Left colon (tissue), 2 donors: ENCODE results near the gene MS4A15. TPM values are rescaled to one million over a fixed set of nuclear protein-coding genes. Genes with fewer than 3 reads are reported as not detected.

Experiments used
- ATAC-seq: fragments of 200-7000 bp; cut with Tn5 transposase; one replicate; pipeline ENCODE4 v1.9.1; 2020; ENCODE audit warnings: mild to moderate bottlenecking, moderate library complexity
- DNase-seq, 2 donors: peaks; one replicate each; pipeline ENCODE4 v3.0.0-alpha.2; 2020
- intact Hi-C, 2 donors: fragments of 100-400 bp; cut with DNase I in 1 of 2; cut with micrococcal nuclease in 1 of 2; formaldehyde crosslinking; loops; one replicate each; pipeline versions ENCODE4 v1.11.2 to v1.14.0; 2022; cut with DNase I, micrococcal nuclease
- total RNA-seq, 2 donors: library from RNA; stranded (reverse); fragmentation: NEBNext Ultra II Directional; extraction: Animal tissue kit (Norgen Biotek cat#: 25700); gene quantifications; one replicate each; pipeline ENCODE4 v1.2.1, GENCODE V29; 2021
- donor health status: DM: no; HTN: no; CAD: no.
- donor health status: DM: yes; HTN: yes; CAD: no.

The MS4A15 gene
- total RNA-seq, 2 donors from 2014 or later = not detected

DNA sequence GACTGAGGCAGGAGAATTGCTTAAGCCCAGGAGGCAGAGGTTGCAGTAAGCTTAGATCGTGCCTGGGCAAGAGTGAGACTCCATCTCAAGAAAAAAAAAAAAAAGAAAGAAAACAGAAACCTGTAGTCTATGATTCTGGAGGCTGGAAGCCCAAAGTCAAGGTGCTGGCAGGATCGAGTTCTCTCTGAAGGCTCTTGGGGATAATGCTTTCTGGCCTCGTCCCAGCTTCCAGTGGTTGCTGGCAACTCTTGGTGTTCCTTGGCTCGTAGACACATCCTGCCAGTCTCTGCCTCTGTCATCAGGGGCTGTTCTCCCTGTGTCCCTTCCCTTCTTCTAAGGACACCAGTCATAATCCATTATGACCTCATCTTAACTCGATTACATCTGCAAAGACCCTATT is 68.5 kb downstream of the MS4A15 start:
- intact Hi-C loops = no loop called here
- ATAC-seq (no peak), DNase-seq (no peak)

DNA sequence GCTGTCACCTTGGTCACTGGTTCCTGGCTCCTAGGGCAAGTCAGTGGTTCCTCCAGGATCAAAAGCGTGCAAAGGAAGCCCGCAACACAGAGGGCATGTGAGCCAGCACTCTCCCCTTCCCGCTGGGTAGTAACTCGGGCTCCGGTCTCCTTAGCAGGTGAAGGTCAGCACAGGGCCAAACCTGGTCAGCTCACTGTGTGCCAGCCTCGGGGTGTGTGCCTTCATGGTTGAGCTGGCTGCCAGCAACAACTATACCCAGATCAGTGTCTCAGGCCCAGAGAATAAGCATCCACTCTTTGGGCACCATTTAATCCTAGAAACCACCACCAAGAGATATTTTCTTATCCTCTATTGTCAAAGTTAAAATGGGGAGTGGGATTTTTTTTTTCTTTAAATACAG is 69.1 kb downstream of the MS4A15 start:
- intact Hi-C loops = no loop called here
- ATAC-seq = no peak
- no peak for DNase-seq

Other genes starting within 250 kb of the MS4A15 start
- not detected for gene MS4A13, start 241.5 kb upstream of the MS4A15 start, total RNA-seq
- 10 to 100 TPM; 25.0 to 51.0 TPM for gene MS4A8, start 57.3 kb upstream of the MS4A15 start, total RNA-seq
- gene MS4A18, start 32.1 kb upstream of the MS4A15 start, total RNA-seq = not detected
- gene MS4A10, start 28.5 kb downstream of the MS4A15 start, total RNA-seq = 1 to 10 TPM in 1 of 2 donors, under 1 TPM in 1; 0.12 to 1.1 TPM
- gene CCDC86, start 85.2 kb downstream of the MS4A15 start, total RNA-seq = 10 to 100 TPM in 1 of 2 donors, 1 to 10 TPM in 1; 7.3 to 14.4 TPM
- gene PTGDR2, start 99.1 kb downstream of the MS4A15 start, total RNA-seq = 1 to 10 TPM; 4.6 to 6.4 TPM
- under 1 TPM in 1 of 2 donors, not detected in 1; 0.17 TPM for gene ZP1, start 110.7 kb downstream of the MS4A15 start, total RNA-seq
- 10 to 100 TPM; 55.8 to 58.8 TPM for gene PRPF19, start 149.7 kb downstream of the MS4A15 start, total RNA-seq
- 10 to 100 TPM; 32.0 to 39.7 TPM for gene TMEM109, start 157.3 kb downstream of the MS4A15 start, total RNA-seq
- 1 to 10 TPM; 7.8 to 9.2 TPM for gene TMEM132A, start 167.6 kb downstream of the MS4A15 start, total RNA-seq
- 10 to 100 TPM in 1 of 2 donors, 1 to 10 TPM in 1; 8.6 to 15.1 TPM for gene SLC15A3, start 195.3 kb downstream of the MS4A15 start, total RNA-seq
- gene CD6, start 214.8 kb downstream of the MS4A15 start, total RNA-seq = 1 to 10 TPM in 1 of 2 donors, under 1 TPM in 1; 0.67 to 1.9 TPM